HG02885 (cell line): Measurements from ENCODE around the gene IPO9.
A peak's percentile ranks its signal among the peaks of the same experiment; 100 is the strongest.

Experiments
- ATAC-seq: cut with Tn5 transposase; IDR thresholded peaks from one replicate; pipeline ENCODE4 v1.9.1; 2021; ENCODE audit warnings: mild to moderate bottlenecking; ENCODE audit not compliant: unreplicated experiment, poor library complexity

IPO9 gene

GRCh38 chr1:201828820-201829774 is at the start of gene IPO9:
Gene IPO9 (plus strand): TSS chr1:201829157. CDS start chr1:201829210, 53 bp downstream.
- ATAC-seq = peak; percentile 89

GRCh38 chr1:201779351-201779880 is 49.5 kb upstream of the IPO9 start:
- ATAC-seq = no peak

GRCh38 chr1:201780952-201781351 is 48.0 kb upstream of the IPO9 start:
- no peak for ATAC-seq

GRCh38 chr1:201781437-201781836 is 47.5 kb upstream of the IPO9 start:
- ATAC-seq = no peak

- ATAC-seq = no peak
Measured at GRCh38 chr1:201782353-201782752, 46.6 kb upstream of the IPO9 start.

GRCh38 chr1:201783058-201783457 is 45.9 kb upstream of the IPO9 start:
- no peak for ATAC-seq

- ATAC-seq = no peak
Measured at GRCh38 chr1:201783572-201783971, 45.4 kb upstream of the IPO9 start.

GRCh38 chr1:201785291-201785690 is 43.7 kb upstream of the IPO9 start:
- no peak for ATAC-seq

GRCh38 chr1:201786824-201787223 is 42.1 kb upstream of the IPO9 start:
- ATAC-seq = no peak

- ATAC-seq = no peak
Measured at GRCh38 chr1:201788296-201788695, 40.7 kb upstream of the IPO9 start.

GRCh38 chr1:201789245-201789644 is 39.7 kb upstream of the IPO9 start:
- no peak for ATAC-seq

GRCh38 chr1:201790261-201790660 is 38.7 kb upstream of the IPO9 start:
- no peak for ATAC-seq

GRCh38 chr1:201791051-201791778 is 37.7 kb upstream of the IPO9 start:
- ATAC-seq = no peak

GRCh38 chr1:201791779-201792173 is 37.2 kb upstream of the IPO9 start:
- ATAC-seq = no peak

- no peak for ATAC-seq
Measured at GRCh38 chr1:201792534-201793305, 36.2 kb upstream of the IPO9 start.

GRCh38 chr1:201793306-201793925 is 35.5 kb upstream of the IPO9 start:
- ATAC-seq = no peak

- ATAC-seq = no peak
Measured at GRCh38 chr1:201795066-201795465, 33.9 kb upstream of the IPO9 start.

GRCh38 chr1:201800246-201800645 is 28.7 kb upstream of the IPO9 start:
- ATAC-seq = no peak

GRCh38 chr1:201806801-201807200 is 22.2 kb upstream of the IPO9 start:
- no peak for ATAC-seq
